ENCODE results near the gene PTPRA.
"Not testable (repeated sequence)": the region's sequence is repeated elsewhere in the genome, so short reads cannot be mapped to it uniquely, and the experiment has no call there.

PTPRA gene

GRCh38 chr20:3074812-3075211 lies 201.5 kb downstream of the PTPRA start:
- H3K4me3 ChIP-seq (ENCODE audit: low read length in 2 of 2): no peak overlapping the region
- H3K27ac ChIP-seq (ENCODE audit: low read length): no peak overlapping the region
- H3K9me3 ChIP-seq (ENCODE audit: control insufficient read depth in 2 of 2, low read length in 2 of 2): no peaks in the 10 kb centered on the region
- no peaks in the 10 kb centered on the region for H3K36me3 ChIP-seq (ENCODE audit: control insufficient read depth in 2 of 2, insufficient read depth in 2 of 2, low read length in 2 of 2)
- peaks cover 9% of the 10 kb centered on the region for H3K4me1 ChIP-seq (ENCODE audit: control insufficient read depth, insufficient read depth, low read length)
- no peak overlapping the region for H3K9ac ChIP-seq (ENCODE audit: low read length in 2 of 2)
- H3K27me3 ChIP-seq (ENCODE audit: control insufficient read depth in 1 of 2, insufficient read depth in 2 of 2, low read length in 2 of 2): peaks cover 13 to 29% of the 10 kb centered on the region in 2 donors

DNA sequence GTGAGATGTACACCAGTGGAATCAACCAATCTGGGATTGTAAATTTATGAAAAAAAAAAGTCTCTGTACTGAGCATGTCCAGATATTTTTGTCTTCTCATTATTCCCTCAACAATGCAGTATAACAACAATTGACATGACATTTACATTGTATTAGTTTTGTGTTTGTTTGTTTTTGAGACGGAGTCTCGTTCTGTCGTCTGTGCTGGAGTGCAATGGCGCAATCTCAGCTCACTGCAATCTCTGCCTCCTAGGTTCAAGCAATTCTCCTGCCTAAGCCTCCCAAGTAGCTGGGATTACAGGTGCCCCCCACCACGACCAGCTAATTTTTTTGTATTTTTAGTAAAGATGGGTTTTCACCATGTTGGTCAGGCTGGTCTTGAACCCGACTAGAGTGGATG lies 202.0 kb downstream of the PTPRA start:
- H3K9me3 ChIP-seq (ENCODE audit: control insufficient read depth in 2 of 2, low read length in 2 of 2); H3K4me3 ChIP-seq (ENCODE audit: low read length in 2 of 2); H3K27ac ChIP-seq (ENCODE audit: low read length); H3K9ac ChIP-seq (ENCODE audit: low read length in 2 of 2); H3K36me3 ChIP-seq (ENCODE audit: control insufficient read depth in 2 of 2, insufficient read depth in 2 of 2, low read length in 2 of 2); H3K4me1 ChIP-seq (ENCODE audit: control insufficient read depth, insufficient read depth, low read length): not testable (repeated sequence)
- peaks cover 13 to 29% of the 10 kb centered on the region in 2 donors for H3K27me3 ChIP-seq (ENCODE audit: control insufficient read depth in 1 of 2, insufficient read depth in 2 of 2, low read length in 2 of 2)

GRCh38 chr20:3077618-3078134 lies 204.4 kb downstream of the PTPRA start:
- H3K4me1 ChIP-seq (ENCODE audit: control insufficient read depth, insufficient read depth, low read length): no peaks in the 10 kb centered on the region
- peaks cover 14 to 23% of the 10 kb centered on the region in 2 donors for H3K27me3 ChIP-seq (ENCODE audit: control insufficient read depth in 1 of 2, insufficient read depth in 2 of 2, low read length in 2 of 2)
- H3K27ac ChIP-seq (ENCODE audit: low read length): no peak overlapping the region
- no peak overlapping the region for H3K9ac ChIP-seq (ENCODE audit: low read length in 2 of 2)
- H3K4me3 ChIP-seq (ENCODE audit: low read length in 2 of 2): no peak overlapping the region
- no peaks in the 10 kb centered on the region for H3K9me3 ChIP-seq (ENCODE audit: control insufficient read depth in 2 of 2, low read length in 2 of 2)
- no peaks in the 10 kb centered on the region for H3K36me3 ChIP-seq (ENCODE audit: control insufficient read depth in 2 of 2, insufficient read depth in 2 of 2, low read length in 2 of 2)

DNA sequence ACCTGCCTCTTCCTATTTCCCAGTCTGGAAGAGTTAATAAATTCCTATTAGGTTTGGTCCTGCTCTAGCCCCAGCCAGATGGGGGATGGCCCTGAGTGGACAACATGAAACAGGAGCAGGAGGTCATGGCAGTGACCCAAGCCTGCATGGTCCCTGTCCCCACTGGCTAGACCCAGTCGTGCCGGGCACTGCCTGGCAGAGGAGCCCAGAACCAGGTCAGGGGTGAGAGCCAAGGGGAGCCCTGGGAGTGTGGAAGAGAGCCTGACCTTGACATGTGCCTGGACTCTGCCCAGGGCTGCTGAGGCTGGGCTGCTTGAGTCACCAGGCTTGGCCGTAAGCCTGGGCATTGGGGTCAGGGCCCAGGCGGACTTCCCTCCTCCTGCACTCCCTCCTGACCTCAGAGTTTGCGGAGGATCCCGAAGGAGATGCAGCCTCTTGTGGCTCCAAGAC lies 207.7 kb downstream of the PTPRA start:
- H3K9me3 ChIP-seq (ENCODE audit: control insufficient read depth in 2 of 2, low read length in 2 of 2): no peaks in the 10 kb centered on the region
- no peak overlapping the region for H3K27ac ChIP-seq (ENCODE audit: low read length)
- H3K4me3 ChIP-seq (ENCODE audit: low read length in 2 of 2): no peak overlapping the region
- peaks cover 22 to 39% of the 10 kb centered on the region in 2 donors for H3K27me3 ChIP-seq (ENCODE audit: control insufficient read depth in 1 of 2, insufficient read depth in 2 of 2, low read length in 2 of 2)
- H3K9ac ChIP-seq (ENCODE audit: low read length in 2 of 2): no peak overlapping the region
- H3K36me3 ChIP-seq (ENCODE audit: control insufficient read depth in 2 of 2, insufficient read depth in 2 of 2, low read length in 2 of 2): no peaks in the 10 kb centered on the region
- H3K4me1 ChIP-seq (ENCODE audit: control insufficient read depth, insufficient read depth, low read length): no peaks in the 10 kb centered on the region

- H3K27ac ChIP-seq (ENCODE audit: low read length): no peak overlapping the region
- peaks cover 22 to 37% of the 10 kb centered on the region in 2 donors for H3K27me3 ChIP-seq (ENCODE audit: control insufficient read depth in 1 of 2, insufficient read depth in 2 of 2, low read length in 2 of 2)
- no peaks in the 10 kb centered on the region for H3K36me3 ChIP-seq (ENCODE audit: control insufficient read depth in 2 of 2, insufficient read depth in 2 of 2, low read length in 2 of 2)
- H3K4me1 ChIP-seq (ENCODE audit: control insufficient read depth, insufficient read depth, low read length): no peaks in the 10 kb centered on the region
- H3K4me3 ChIP-seq (ENCODE audit: low read length in 2 of 2): no peak overlapping the region
- no peaks in the 10 kb centered on the region for H3K9me3 ChIP-seq (ENCODE audit: control insufficient read depth in 2 of 2, low read length in 2 of 2)
- no peak overlapping the region for H3K9ac ChIP-seq (ENCODE audit: low read length in 2 of 2)
These were observed 208.4 kb downstream of the PTPRA start for GRCh38 chr20:3081641-3082040.

- Histone ChIP-seq H3K9ac (ENCODE audit: low read length in 2 of 2) (no peak overlapping the region), H3K27me3 (ENCODE audit: control insufficient read depth in 1 of 2, insufficient read depth in 2 of 2, low read length in 2 of 2) (peaks cover 22 to 37% of the 10 kb centered on the region in 2 donors), H3K4me3 (ENCODE audit: low read length in 2 of 2) (peak overlapping the region; percentile 19 to 44), H3K9me3 (ENCODE audit: control insufficient read depth in 2 of 2, low read length in 2 of 2) (no peaks in the 10 kb centered on the region), H3K4me1 (ENCODE audit: control insufficient read depth, insufficient read depth, low read length) (no peaks in the 10 kb centered on the region), H3K36me3 (ENCODE audit: control insufficient read depth in 2 of 2, insufficient read depth in 2 of 2, low read length in 2 of 2) (no peaks in the 10 kb centered on the region), H3K27ac (ENCODE audit: low read length) (no peak overlapping the region)
These were observed 209.1 kb downstream of the PTPRA start for GRCh38 chr20:3082306-3082951.

DNA sequence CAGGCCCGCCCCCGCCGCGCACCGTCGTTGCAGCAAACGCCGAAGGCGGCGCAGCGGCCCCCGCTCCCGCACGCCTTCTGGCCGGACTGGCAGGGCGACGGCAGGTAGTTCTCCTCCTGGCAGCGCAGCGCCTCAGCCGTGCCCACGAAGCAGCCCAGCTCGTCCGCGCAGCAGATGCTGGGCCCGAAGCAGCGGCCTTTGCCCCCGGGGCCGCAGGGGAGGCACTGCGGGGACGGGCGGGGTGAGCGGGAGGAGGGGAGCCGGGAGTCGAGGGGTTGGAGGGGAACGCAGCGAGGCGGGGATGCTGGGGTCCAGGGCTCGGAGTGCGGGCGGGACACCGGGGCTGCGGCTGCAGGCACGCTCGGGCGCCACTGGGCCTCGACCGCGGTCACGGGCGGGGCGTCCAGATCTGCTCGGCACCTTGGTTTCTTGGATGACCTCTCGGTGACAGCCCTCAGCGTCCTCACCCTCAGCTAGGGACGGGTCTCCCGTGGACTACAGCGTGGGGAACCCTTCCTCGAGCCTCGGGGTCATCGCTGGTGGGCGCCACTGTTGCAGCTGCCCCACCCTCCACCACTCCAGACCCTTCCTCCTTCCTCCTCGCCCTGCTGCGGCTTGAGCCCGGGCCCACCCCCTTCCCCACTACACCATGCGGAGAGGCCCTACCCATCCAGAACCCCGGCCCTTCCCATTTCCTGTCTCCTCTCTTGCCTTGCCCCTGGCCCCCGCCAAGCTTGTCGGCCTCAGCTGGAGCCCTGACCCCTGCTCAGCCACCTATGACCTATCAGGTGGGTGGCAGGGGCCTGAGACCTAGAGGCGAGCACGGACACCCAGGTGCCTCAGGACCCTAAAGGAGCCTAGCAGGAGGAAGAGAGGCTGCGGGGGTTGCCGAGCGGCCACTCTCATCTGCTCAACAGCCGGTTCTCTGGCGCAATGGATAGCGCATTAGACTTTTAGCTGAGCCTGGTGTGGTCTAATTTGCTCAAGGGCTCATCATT lies 210.0 kb downstream of the PTPRA start:
- no peak overlapping the region for H3K4me3 ChIP-seq (ENCODE audit: low read length in 2 of 2)

GRCh38 chr20:3084283-3084985 lies 211.2 kb downstream of the PTPRA start, which contains the start of gene AVP:
Gene AVP (minus strand): TSS chr20:3084724. CDS start chr20:3084674, 50 bp downstream.
- Histone ChIP-seq H3K9me3 (ENCODE audit: control insufficient read depth in 2 of 2, low read length in 2 of 2) (no peaks in the 10 kb centered on the region), H3K36me3 (ENCODE audit: control insufficient read depth in 2 of 2, insufficient read depth in 2 of 2, low read length in 2 of 2) (no peaks in the 10 kb centered on the region), H3K27ac (ENCODE audit: low read length) (no peak within 1 kb of the TSS), H3K27me3 (ENCODE audit: control insufficient read depth in 1 of 2, insufficient read depth in 2 of 2, low read length in 2 of 2) (peaks cover 22 to 37% of the 10 kb centered on the region in 2 donors), H3K4me1 (ENCODE audit: control insufficient read depth, insufficient read depth, low read length) (no peaks in the 10 kb centered on the region), H3K9ac (ENCODE audit: low read length in 2 of 2) (no peak within 1 kb of the TSS), H3K4me3 (ENCODE audit: low read length in 2 of 2) (no peak within 1 kb of the TSS)

More for the DNA sequence above, 210.0 kb downstream of the PTPRA start:
- Histone ChIP-seq H3K27ac (ENCODE audit: low read length) (no peak overlapping the region), H3K36me3 (ENCODE audit: control insufficient read depth in 2 of 2, insufficient read depth in 2 of 2, low read length in 2 of 2) (no peaks in the 10 kb centered on the region), H3K9ac (ENCODE audit: low read length in 2 of 2) (no peak overlapping the region), H3K9me3 (ENCODE audit: control insufficient read depth in 2 of 2, low read length in 2 of 2) (no peaks in the 10 kb centered on the region), H3K4me1 (ENCODE audit: control insufficient read depth, insufficient read depth, low read length) (no peaks in the 10 kb centered on the region), H3K27me3 (ENCODE audit: control insufficient read depth in 1 of 2, insufficient read depth in 2 of 2, low read length in 2 of 2) (peaks cover 22 to 37% of the 10 kb centered on the region in 2 donors)

DNA sequence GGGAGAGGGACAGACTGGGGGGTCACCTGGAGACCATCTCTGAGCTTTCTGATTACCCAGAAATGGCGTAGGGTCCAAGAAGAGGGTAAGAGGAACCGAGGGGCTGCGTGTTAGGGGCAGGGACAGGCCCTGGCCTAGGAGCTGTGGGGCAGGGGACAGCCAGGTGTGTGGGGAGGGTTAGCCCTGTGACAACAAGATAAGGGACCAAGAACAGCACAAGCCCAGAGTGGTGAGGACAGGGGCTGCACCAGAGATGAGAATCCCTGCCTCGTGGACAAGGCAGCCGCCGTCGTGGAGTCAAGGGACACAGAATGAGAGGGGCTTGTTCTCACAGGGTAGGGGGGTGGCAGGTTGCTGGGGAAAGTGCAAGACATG lies 211.7 kb downstream of the PTPRA start:
- Histone ChIP-seq H3K36me3 (ENCODE audit: control insufficient read depth in 2 of 2, insufficient read depth in 2 of 2, low read length in 2 of 2) (no peaks in the 10 kb centered on the region), H3K9me3 (ENCODE audit: control insufficient read depth in 2 of 2, low read length in 2 of 2) (no peaks in the 10 kb centered on the region), H3K4me1 (ENCODE audit: control insufficient read depth, insufficient read depth, low read length) (no peaks in the 10 kb centered on the region), H3K9ac (ENCODE audit: low read length in 2 of 2) (no peak overlapping the region), H3K27ac (ENCODE audit: low read length) (no peak overlapping the region), H3K27me3 (ENCODE audit: control insufficient read depth in 1 of 2, insufficient read depth in 2 of 2, low read length in 2 of 2) (peaks cover 24 to 37% of the 10 kb centered on the region in 2 donors), H3K4me3 (ENCODE audit: low read length in 2 of 2) (no peak overlapping the region)

DNA sequence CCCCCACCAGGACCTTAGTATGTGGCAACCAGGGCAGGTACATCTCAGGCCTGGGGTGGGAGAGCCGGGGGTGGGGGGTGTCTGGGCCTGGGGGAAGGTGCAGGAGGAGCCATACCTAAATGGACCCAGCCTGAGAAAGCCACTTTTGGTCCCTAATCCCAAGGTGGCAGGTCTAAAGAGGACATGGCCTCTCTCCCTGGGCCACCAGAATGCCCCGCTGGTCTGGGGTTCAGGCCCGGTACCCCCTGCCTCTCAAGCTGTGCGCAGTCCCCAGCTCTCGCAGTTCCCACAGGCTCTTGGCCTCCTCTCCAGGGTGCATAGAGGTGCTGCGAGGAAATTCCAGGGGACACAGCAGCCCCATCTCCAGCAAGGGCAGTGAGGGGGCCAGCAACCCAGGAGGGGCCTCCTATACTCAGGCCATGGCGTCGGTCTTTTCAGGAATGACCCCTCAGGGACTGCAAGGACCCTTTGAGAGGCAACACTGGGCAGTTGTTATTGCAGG lies 212.3 kb downstream of the PTPRA start:
- Histone ChIP-seq H3K27me3 (ENCODE audit: control insufficient read depth in 1 of 2, insufficient read depth in 2 of 2, low read length in 2 of 2) (peaks cover 28 to 37% of the 10 kb centered on the region in 2 donors), H3K27ac (ENCODE audit: low read length) (no peak overlapping the region), H3K4me3 (ENCODE audit: low read length in 2 of 2) (no peak overlapping the region), H3K9me3 (ENCODE audit: control insufficient read depth in 2 of 2, low read length in 2 of 2) (no peaks in the 10 kb centered on the region), H3K36me3 (ENCODE audit: control insufficient read depth in 2 of 2, insufficient read depth in 2 of 2, low read length in 2 of 2) (no peaks in the 10 kb centered on the region), H3K9ac (ENCODE audit: low read length in 2 of 2) (no peak overlapping the region), H3K4me1 (ENCODE audit: control insufficient read depth, insufficient read depth, low read length) (no peaks in the 10 kb centered on the region)

All from stomach smooth muscle (tissue), 2 donors.